Measurements from ENCODE around the gene CALHM5.

The CALHM5 gene

DNA sequence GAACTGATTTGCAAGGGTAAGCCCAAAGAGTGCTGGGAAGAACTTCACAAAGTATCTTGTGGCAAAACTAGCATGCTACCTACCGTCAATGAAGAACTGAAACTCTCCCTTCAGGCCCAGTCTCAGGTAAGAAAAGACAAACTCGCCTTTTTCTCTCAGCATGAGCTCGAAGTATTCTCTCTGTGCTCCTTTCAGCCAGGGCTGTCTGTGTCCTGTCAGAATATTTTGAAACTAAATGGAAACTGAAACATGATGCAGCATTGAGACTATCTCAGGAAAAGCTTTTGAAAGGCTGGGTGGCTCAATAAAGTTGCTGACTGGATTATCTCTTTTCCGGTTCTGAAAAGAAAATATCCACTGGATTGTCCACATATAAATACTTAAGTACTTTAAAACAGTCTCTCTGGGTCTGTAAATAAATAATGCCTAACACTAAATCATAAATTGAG, 696 bp downstream of the CALHM5 start:
- DNase-seq = no peak

GRCh38 chr6:116512734-116513133, 1.3 kb downstream of the CALHM5 start:
- DNase-seq = no peak

- DNase-seq = no peak
Measured at GRCh38 chr6:116513224-116513875, 1.9 kb downstream of the CALHM5 start.

DNA sequence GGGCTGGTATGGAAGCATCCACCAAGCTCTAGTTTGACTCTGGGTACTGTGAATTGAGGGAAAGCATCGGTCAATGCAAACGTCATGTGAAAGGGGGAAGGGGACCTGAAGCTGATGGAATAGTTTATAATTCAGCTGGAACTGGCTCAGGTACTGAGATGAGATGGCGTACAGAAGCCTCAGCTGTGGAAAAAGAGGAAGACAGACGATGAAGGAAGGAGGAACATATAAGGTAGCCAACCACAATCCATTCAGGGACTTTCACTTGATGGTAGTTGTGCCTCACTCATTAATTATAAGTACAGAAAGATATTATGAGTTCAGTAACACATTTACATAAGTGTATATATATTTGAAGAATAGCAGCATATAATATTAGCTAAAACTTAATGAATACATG, 2.7 kb downstream of the CALHM5 start:
- no peak for DNase-seq

DNA sequence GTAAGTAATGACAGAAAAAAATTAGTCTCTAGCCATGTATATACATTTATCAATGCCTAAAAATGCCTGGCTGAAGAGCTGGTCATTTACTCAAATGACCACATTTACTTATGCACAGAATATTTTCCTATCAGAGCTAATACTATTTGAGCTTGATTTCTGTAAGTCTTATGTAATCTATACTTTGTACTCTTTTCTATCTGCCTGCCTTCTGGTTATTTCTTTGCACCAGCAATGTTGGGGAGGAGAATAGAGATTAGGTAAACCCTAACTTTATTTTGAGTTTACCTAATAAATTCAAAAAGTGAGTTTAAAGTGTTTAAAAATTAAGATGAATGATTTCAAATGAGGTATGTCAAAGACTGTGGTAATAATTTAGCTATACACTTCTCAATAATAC, 3.7 kb downstream of the CALHM5 start:
- no peak for DNase-seq

DNA sequence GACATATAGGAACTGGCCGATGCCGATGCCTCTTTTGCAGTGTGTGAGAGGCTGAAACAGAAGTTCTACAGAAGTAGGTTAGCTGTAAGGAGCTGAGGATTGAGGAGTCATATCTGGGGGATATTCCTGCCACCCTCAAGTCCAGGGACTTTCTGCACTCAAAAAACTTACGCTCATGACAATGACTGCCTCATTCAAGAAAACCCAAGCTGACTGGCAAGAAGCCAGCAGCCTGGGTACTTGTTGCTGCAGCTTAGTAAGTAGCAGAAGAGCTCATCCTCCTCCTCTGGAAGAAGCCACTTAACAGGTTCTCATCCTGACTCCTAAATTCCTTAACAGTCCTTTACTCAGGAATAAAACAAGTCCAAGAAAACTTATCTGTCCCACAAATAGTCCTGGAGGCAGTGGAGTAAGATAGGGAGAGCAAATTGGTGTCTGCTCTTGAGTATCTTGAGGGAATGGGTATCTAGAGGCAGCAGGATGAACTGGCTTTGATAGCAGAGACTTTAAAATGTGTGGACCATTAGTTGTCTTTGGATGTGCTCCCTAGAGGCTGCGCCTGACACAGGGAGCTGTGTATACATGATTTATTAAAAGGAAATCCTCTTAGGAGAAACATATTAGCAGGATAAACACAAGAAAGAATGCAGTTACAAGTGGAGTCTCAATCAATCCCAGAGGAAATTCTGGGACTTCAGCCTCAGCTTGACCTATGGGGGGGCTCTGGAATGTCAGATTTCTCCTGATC, 7.4 kb downstream of the CALHM5 start:
- no peak for DNase-seq

DNA sequence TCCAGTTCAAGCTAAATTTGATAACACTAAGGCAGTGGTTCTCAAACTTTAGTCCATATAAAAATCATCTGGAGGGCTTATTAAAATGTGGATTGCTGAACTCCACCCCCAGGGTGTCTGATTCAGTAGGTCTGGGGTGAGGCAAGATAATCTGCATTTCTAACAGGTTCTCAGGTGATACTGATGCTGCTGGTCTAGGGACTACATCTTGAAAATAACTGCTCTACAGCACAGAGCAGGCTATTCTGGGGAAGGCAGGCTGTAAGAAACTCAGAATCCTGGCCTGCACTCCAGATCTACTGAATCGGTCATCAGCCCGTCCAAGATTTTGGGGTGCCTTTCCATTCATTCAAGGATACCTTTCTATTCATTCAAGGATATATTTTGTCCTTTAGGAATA, 11.5 kb downstream of the CALHM5 start:
- no peak for DNase-seq

DNA sequence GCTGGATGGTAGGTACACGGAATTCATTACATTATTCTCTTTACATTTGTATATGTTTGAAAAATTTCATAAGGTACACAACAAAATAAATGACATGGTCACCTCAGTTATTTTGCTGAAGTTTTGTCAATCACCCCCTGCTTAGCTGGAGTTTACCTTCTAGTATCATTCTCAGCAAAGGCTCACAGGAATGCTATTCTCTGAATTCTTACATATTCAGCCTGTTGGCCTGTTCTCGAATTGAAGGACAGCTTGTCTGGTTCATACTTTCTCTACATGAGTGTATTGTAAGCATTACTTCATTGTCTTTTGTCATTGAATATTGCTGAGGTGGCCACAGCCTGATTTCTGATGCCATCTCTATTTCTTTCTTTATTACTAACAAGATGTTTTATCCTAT, 12.8 kb downstream of the CALHM5 start:
- no peak for DNase-seq

DNA sequence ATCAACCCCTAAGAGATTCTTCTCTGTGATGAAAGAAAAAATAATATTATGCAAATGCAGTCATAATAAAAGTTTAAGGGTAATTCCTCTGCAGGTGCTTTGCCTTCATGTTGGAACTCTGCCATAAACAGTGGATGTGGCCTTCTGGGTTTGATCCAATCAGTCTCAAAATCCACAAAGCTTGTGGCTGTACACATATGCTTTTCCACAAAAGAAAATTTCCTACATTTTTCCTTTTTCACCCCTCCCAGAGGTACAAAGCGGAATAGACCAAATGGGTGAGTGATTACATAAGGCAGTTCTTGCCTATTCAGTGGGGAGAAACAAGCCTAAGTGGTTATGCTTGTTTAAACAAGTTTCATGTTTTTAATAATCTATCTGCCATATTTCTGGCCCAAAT, 16.7 kb downstream of the CALHM5 start:
- DNase-seq = no peak

DNA sequence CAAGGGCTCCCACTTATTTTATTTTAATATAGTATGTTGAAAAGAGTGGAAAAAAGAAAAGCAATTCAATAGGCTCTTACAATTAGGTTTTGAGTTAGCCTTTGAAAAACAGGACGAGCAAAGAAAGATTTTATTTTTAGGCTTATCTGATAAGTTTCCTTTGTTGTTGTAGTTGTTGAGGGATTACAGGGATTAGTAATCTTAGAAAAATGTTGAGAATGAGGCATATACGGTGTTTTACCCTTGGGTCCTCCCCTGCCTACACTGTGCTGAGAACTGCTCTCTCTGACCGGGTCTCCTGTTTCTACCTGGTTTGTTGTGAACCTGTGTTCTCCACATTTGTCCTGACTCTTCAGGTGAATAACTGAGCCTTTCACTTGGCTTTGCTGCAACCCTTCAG, 17.3 kb downstream of the CALHM5 start:
- no peak for DNase-seq

DNA sequence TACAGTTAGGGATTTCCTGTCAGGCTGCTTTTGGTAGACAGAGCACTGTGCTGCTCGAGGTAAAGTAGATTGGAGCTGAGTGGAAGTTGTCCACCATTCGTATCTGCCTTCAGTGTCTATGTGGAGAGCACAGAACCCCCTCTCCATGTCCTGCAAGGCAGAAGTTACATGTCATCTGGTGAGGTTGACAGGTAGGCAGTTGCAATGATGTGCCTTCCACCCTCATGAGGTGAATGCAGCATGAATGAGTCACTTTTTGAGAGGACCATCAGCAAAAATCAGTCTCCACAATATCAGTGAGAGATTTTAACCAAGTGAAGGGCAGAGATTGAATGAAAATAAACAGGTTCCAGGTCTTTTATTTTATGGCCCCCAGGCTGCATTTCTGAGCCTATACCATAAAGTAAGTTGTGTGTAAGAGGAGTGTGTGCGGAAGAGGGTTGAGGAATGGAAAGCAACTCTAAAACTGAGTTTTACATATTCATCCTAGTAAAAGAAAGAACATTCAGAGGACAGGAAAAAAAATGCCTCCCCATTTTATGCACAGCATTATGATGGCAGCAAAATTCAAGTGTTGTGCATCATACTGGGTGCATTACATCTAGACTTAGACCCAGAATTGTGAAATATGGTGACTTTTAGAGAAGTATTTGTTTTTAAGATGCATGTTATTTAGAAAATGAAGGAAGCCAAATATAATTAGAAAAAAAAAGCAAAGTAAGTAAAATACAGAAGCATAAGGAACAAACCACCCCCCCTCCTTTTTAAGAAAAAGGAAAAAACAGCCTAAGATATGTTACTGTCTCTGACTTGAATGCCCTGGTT, 18.2 kb downstream of the CALHM5 start:
- no peak for DNase-seq

- DNase-seq = no peak
Measured at GRCh38 chr6:116530436-116530835, 19.0 kb downstream of the CALHM5 start.

- no peak for DNase-seq
Measured at GRCh38 chr6:116531675-116532570, 20.5 kb downstream of the CALHM5 start.

GRCh38 chr6:116533233-116533957, 22.0 kb downstream of the CALHM5 start:
- no peak for DNase-seq

DNA sequence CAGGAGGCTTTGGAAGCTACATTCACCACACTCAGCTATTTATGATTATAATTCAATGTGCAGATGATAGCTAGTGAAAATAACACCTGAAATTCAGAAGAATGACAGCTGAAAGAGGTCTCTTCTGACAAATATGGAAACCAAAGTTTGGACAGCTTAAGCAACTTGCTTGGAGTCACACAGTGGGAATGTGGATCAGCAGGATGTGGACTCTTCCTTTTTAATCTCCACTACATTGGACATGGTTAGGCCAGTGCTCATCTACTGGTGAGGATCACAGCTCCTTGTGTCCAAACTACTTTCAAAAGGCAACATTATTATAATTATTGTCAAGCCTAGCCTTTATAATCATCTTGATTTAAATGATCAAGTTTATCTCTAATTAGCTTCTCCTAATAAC, 23.7 kb downstream of the CALHM5 start:
- DNase-seq = no peak

DNA sequence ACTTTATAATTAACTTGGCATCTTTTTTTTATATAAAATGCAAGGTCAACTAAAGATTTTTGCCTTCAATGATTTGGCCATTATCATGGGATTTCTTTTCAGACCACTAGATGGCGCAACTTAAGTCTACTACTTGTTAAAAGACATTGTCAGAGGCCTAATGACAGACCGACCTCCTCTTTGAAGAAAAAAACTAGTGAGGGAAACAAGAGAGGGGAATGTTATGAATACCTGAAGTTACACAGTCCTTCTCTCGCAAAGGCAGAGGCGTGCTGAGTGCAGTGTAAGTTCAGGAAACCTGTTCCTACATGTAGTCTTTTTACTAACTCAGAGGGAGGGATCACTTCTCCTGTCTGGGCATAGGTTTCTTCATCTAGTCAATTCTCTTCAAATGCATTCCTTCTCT, 24.8 kb downstream of the CALHM5 start:
- DNase-seq = no peak

- DNase-seq = no peak
Measured at GRCh38 chr6:116542426-116542825, 31.0 kb downstream of the CALHM5 start.

- DNase-seq = no peak
Measured at GRCh38 chr6:116543149-116543548, 31.7 kb downstream of the CALHM5 start.

GRCh38 chr6:116545651-116546050, 34.2 kb downstream of the CALHM5 start, which contains the start of gene TRAPPC3L:
Gene TRAPPC3L (minus strand): TSS chr6:116545684. CDS start chr6:116545514, 170 bp downstream.
- no peak for DNase-seq

- DNase-seq = no peak
Measured at GRCh38 chr6:116547358-116547757, 35.9 kb downstream of the CALHM5 start.

DNA sequence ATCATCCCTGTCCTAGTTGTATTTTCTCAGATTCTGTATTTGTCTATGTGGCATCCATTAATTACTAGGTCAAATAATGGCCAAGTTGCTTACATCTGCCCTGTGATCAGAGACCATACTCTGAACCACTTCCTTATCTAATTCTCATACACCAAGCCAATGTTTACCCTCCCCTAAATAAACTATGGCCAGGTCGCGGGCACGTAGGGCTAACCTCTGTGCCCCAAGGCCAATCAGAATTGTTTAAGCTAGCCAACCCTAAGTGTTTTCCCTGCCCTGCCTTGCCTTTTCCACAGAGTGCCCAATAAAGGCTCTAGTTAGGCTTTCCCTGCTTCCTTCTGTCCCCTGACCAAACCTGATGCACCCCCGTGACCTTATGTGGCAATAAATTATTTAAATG, 39.4 kb downstream of the CALHM5 start:
- DNase-seq = no peak

GRCh38 chr6:116553451-116553850, 42.0 kb downstream of the CALHM5 start, which contains the start of gene CALHM4:
Gene CALHM4 (plus strand): TSS chr6:116553751. CDS start chr6:116553794, 43 bp downstream.
- DNase-seq = no peak

All from NCI-H446 treated with DMSO at 0.1 percent for 48 hours (cell line).